T-helper 2 cell treated with Interferon-gamma antibody and Interleukin-4, amounts not matched to agents 5 μg/mL and 100 μg/mL, for 36 hours (primary cell): ENCODE measurements around the gene MMP12.
"Not testable (repeated sequence)": the region's sequence is repeated elsewhere in the genome, so short reads cannot be mapped to it uniquely, and the experiment has no call there.

Source experiments
- DNase-seq: peaks from one replicate; pipeline ENCODE4 v3.0.0; 2021; ENCODE audit warnings: low spot score
- H3K27ac Mint-ChIP-seq: one replicate; pipeline ENCODE4 v1.8.0; 2021; ENCODE audit warnings: mild to moderate bottlenecking, mixed read lengths
- H3K27me3 Mint-ChIP-seq: one replicate; pipeline ENCODE4 v1.8.0; 2021; ENCODE audit warnings: low read depth, mixed read lengths
- H3K36me3 Mint-ChIP-seq: one replicate; pipeline ENCODE4 v1.8.0; 2021; ENCODE audit warnings: low read depth, mixed read lengths
- H3K4me1 Mint-ChIP-seq: one replicate; pipeline ENCODE4 v1.8.0; 2021; ENCODE audit warnings: low read depth, mixed read lengths
- H3K4me3 Mint-ChIP-seq: one replicate; pipeline ENCODE4 v1.8.0; 2022; ENCODE audit warnings: mild to moderate bottlenecking, moderate library complexity, mixed read lengths
- H3K9me3 Mint-ChIP-seq: one replicate; pipeline ENCODE4 v1.8.0; 2021; ENCODE audit warnings: mixed read lengths

The MMP12 gene

GRCh38 chr11:102879801-102880200 lies 5.0 kb upstream of the MMP12 start:
- H3K36me3 Mint-ChIP-seq = no peaks in the 10 kb centered on the region
- H3K4me1 Mint-ChIP-seq = no peaks in the 10 kb centered on the region
- no peaks in the 10 kb centered on the region for H3K27me3 Mint-ChIP-seq
- no peak overlapping the region for H3K4me3 Mint-ChIP-seq
- no peak overlapping the region for H3K27ac Mint-ChIP-seq
- no peak for DNase-seq
- H3K9me3 Mint-ChIP-seq = no peaks in the 10 kb centered on the region

GRCh38 chr11:102878595-102878994 lies 3.8 kb upstream of the MMP12 start:
- H3K36me3 Mint-ChIP-seq = no peaks in the 10 kb centered on the region
- no peak overlapping the region for H3K4me3 Mint-ChIP-seq
- DNase-seq = no peak
- H3K4me1 Mint-ChIP-seq = no peaks in the 10 kb centered on the region
- H3K27ac Mint-ChIP-seq = no peak overlapping the region
- H3K9me3 Mint-ChIP-seq = no peaks in the 10 kb centered on the region
- H3K27me3 Mint-ChIP-seq = no peaks in the 10 kb centered on the region

GRCh38 chr11:102869354-102869964 lies 5.3 kb downstream of the MMP12 start:
- not testable (repeated sequence) for H3K9me3 Mint-ChIP-seq

GRCh38 chr11:102868339-102868738 lies 6.4 kb downstream of the MMP12 start:
- Mint-ChIP-seq H3K36me3 (no peaks in the 10 kb centered on the region), H3K27ac (no peak overlapping the region), H3K4me1 (no peaks in the 10 kb centered on the region), H3K27me3 (no peaks in the 10 kb centered on the region), H3K4me3 (no peak overlapping the region), H3K9me3 (no peaks in the 10 kb centered on the region)
- DNase-seq = no peak

More at GRCh38 chr11:102869354-102869964, 5.3 kb downstream of the MMP12 start:
- DNase-seq, H3K36me3 Mint-ChIP-seq, H3K4me1 Mint-ChIP-seq, H3K4me3 Mint-ChIP-seq, H3K27me3 Mint-ChIP-seq, H3K27ac Mint-ChIP-seq: not testable (repeated sequence)

GRCh38 chr11:102864724-102865123 lies 10.1 kb downstream of the MMP12 start:
- DNase-seq = no peak
- no peaks in the 10 kb centered on the region for H3K9me3 Mint-ChIP-seq
- H3K27ac Mint-ChIP-seq = no peak overlapping the region
- H3K27me3 Mint-ChIP-seq = no peaks in the 10 kb centered on the region
- H3K4me1 Mint-ChIP-seq = no peaks in the 10 kb centered on the region
- H3K36me3 Mint-ChIP-seq = no peaks in the 10 kb centered on the region
- no peak overlapping the region for H3K4me3 Mint-ChIP-seq

GRCh38 chr11:102853956-102854355 lies 20.8 kb downstream of the MMP12 start:
- Mint-ChIP-seq H3K27me3 (no peaks in the 10 kb centered on the region), H3K27ac (no peak overlapping the region), H3K4me1 (no peaks in the 10 kb centered on the region), H3K4me3 (no peak overlapping the region), H3K9me3 (no peaks in the 10 kb centered on the region), H3K36me3 (no peaks in the 10 kb centered on the region)
- no peak for DNase-seq

- H3K4me3 Mint-ChIP-seq = no peak overlapping the region
- no peaks in the 10 kb centered on the region for H3K36me3 Mint-ChIP-seq
- no peaks in the 10 kb centered on the region for H3K4me1 Mint-ChIP-seq
Observed at GRCh38 chr11:102853055-102853454, 21.7 kb downstream of the MMP12 start.

GRCh38 chr11:102850973-102851745 lies 23.6 kb downstream of the MMP12 start:
- no peak for DNase-seq
- H3K9me3 Mint-ChIP-seq = no peaks in the 10 kb centered on the region
- no peak overlapping the region for H3K27ac Mint-ChIP-seq
- H3K4me3 Mint-ChIP-seq = no peak overlapping the region
- H3K4me1 Mint-ChIP-seq = no peaks in the 10 kb centered on the region
- no peaks in the 10 kb centered on the region for H3K36me3 Mint-ChIP-seq
- H3K27me3 Mint-ChIP-seq = no peaks in the 10 kb centered on the region

More at GRCh38 chr11:102853055-102853454, 21.7 kb downstream of the MMP12 start:
- no peak overlapping the region for H3K27ac Mint-ChIP-seq
- DNase-seq = no peak
- no peaks in the 10 kb centered on the region for H3K9me3 Mint-ChIP-seq
- no peaks in the 10 kb centered on the region for H3K27me3 Mint-ChIP-seq

- Mint-ChIP-seq H3K27ac (no peak overlapping the region), H3K36me3 (no peaks in the 10 kb centered on the region), H3K9me3 (no peaks in the 10 kb centered on the region), H3K27me3 (no peaks in the 10 kb centered on the region), H3K4me1 (no peaks in the 10 kb centered on the region), H3K4me3 (no peak overlapping the region)
- DNase-seq = no peak
Observed at GRCh38 chr11:102849311-102849710, 25.5 kb downstream of the MMP12 start.

- no peak for DNase-seq
- H3K9me3 Mint-ChIP-seq = no peaks in the 10 kb centered on the region
- no peaks in the 10 kb centered on the region for H3K27me3 Mint-ChIP-seq
- no peak overlapping the region for H3K27ac Mint-ChIP-seq
- no peak overlapping the region for H3K4me3 Mint-ChIP-seq
- H3K4me1 Mint-ChIP-seq = no peaks in the 10 kb centered on the region
- H3K36me3 Mint-ChIP-seq = no peaks in the 10 kb centered on the region
Observed at GRCh38 chr11:102846292-102846691, 28.5 kb downstream of the MMP12 start.

GRCh38 chr11:102843489-102843888 lies 31.3 kb downstream of the MMP12 start, which contains the start of gene MMP3:
MMP3 (minus strand) TSS chr11:102843609; CDS start chr11:102843546, 63 bp downstream.
- DNase-seq = no peak
- Mint-ChIP-seq H3K4me1 (no peaks in the 10 kb centered on the region), H3K36me3 (no peaks in the 10 kb centered on the region), H3K4me3 (no peak within 1 kb of the TSS), H3K27ac (no peak within 1 kb of the TSS), H3K27me3 (no peaks in the 10 kb centered on the region), H3K9me3 (no peaks in the 10 kb centered on the region)

- no peaks in the 10 kb centered on the region for H3K27me3 Mint-ChIP-seq
- no peak overlapping the region for H3K27ac Mint-ChIP-seq
- no peaks in the 10 kb centered on the region for H3K4me1 Mint-ChIP-seq
- no peak overlapping the region for H3K4me3 Mint-ChIP-seq
- no peaks in the 10 kb centered on the region for H3K9me3 Mint-ChIP-seq
- no peak for DNase-seq
- H3K36me3 Mint-ChIP-seq = no peaks in the 10 kb centered on the region
Observed at GRCh38 chr11:102842930-102843329, 31.9 kb downstream of the MMP12 start.

GRCh38 chr11:102840018-102840417 lies 34.8 kb downstream of the MMP12 start:
- Mint-ChIP-seq H3K4me1 (no peaks in the 10 kb centered on the region), H3K27ac (no peak overlapping the region), H3K9me3 (no peaks in the 10 kb centered on the region), H3K4me3 (no peak overlapping the region), H3K36me3 (no peaks in the 10 kb centered on the region), H3K27me3 (no peaks in the 10 kb centered on the region)
- no peak for DNase-seq

- Mint-ChIP-seq H3K27ac (no peak overlapping the region), H3K4me3 (no peak overlapping the region), H3K4me1 (no peaks in the 10 kb centered on the region), H3K36me3 (no peaks in the 10 kb centered on the region), H3K9me3 (no peaks in the 10 kb centered on the region), H3K27me3 (peaks cover 3% of the 10 kb centered on the region)
- DNase-seq = no peak
Observed at GRCh38 chr11:102837646-102838045, 37.1 kb downstream of the MMP12 start.
